NCI-H1417 (cell line): Measurements from ENCODE around the gene CLDN1.

Experiments used
- DNase-seq, 3 experiments: peaks; one replicate each; lab custom pipeline; 2025; lab: John Stamatoyannopoulos, UW

Gene CLDN1

GRCh38 chr3:190330936-190331734 lies 8.9 kb upstream of the CLDN1 start:
- no peak for DNase-seq

- DNase-seq: no peak
These were observed 4.7 kb upstream of the CLDN1 start for GRCh38 chr3:190326930-190327329.

DNA sequence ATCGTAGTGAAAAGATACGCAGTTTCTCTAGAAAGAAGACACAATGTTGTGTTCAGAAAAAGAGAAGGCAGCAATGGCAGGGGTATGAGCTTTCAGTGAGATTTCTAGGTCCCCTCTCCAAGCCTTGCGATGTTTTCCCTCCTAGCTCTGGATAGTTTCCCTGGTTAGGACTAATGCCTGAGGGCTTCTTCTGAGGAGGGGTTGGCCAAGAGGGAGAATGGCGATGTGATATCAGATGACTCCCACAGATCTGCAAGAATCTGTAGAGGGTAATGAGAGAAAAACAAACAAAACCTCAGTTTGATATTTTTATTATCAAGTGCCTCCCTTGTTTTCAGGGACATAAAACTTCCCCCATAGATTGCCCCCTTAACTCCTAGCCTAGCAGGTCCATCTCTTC lies 4.1 kb upstream of the CLDN1 start:
- no peak for DNase-seq

- peak in 2 of 3 experiments; percentile 42 to 86 for DNase-seq
These were observed 3.7 kb upstream of the CLDN1 start for GRCh38 chr3:190325923-190326322.

DNA sequence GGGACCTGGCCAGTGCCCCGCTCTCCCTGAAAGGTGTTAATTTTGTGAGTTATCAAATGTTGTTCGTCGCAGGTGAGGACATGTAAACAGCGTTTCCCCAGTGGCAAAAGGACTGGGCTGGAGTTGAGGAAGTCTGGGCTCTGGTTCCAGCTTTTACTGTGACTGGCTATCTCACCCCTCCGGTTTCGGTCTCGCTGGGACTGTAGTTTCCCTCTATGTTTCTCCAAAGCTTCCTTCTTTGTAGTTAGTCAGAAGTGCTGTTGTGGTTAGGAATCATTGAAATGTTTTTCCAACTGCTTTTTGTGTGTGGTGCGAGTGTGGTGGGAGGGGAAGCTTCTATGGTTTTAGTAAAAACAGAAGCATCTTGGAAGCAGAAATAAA lies 990 bp upstream of the CLDN1 start:
- DNase-seq: no peak

GRCh38 chr3:190322604-190323245 lies 479 bp upstream of the CLDN1 start:
- peak in 1 of 3 experiments; percentile 17 for DNase-seq

DNA sequence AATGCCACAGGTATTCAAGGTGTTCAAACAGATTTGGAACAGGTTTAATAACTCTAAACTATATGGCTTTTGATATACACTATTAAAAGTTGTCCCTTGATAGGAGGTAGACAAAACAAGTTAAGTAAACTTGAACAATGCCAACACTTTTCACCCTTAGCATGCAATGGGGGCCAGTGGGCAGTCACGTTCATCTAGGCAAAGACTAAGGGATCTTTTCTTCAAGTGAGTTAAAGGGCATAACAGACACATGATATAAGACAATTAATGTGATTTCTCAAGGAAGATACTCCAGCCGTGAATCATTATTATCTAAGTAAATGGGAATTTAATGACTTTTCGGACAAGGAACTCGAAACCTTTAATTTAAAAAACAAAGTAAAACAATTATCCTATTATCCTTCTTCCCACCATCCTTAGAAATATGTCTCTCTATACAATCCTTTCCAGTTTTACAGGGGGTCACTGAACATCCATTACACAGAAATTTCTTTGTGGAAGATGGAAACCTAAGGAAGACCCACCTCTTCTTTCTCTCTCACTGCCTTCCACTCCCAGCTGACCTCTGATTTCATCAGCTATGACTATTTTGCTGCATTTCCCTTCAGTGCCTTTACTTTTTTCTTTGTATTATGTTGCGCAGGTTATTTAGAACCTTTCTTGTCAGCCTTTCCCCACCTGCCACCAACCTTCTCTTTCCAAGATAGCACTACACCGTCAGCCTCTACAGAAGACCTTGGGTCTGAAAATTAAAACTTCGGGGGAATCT lies 1.5 kb downstream of the CLDN1 start:
- no peak for DNase-seq

DNA sequence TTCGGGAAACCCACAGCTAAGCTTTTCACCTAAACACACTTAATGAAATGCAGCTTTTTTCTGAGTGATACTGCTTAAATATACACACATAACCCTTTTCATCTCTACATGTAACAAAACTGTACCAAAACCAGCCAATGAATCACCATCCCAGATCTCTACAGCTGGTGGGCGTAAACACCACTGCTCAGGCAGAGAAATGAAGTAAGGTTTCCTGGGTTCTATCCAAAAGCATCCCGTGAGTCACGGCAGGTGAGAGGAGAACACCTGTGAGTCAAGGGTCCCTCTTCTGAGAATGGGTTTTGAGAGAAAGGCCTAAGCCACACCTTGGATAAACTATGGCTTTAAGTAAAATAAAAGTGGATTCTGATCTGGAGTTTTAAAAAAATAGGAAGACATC lies 2.6 kb downstream of the CLDN1 start:
- peak in 2 of 3 experiments; percentile 11 to 28 for DNase-seq

- DNase-seq: peak in 1 of 3 experiments; percentile 6
These were observed 3.6 kb downstream of the CLDN1 start for GRCh38 chr3:190318666-190319065.

DNA sequence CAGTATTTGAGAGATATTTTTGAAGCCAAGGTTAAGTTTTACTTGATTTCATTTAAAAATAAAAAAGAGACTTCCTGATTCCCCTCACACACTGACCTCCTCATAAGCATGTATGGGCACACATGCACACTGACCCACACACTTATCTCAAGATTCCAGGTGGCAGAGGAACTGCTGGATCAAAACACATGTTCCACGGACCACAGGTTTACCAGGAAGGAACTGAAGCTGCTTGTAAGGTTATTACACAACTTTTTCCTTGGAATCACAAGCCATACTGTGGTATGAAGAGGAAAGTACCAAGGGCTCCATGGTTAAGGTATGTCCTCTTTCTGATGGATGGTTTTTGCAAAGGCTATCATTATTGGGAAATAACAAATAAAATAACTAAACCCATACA lies 7.5 kb downstream of the CLDN1 start:
- DNase-seq: no peak

DNA sequence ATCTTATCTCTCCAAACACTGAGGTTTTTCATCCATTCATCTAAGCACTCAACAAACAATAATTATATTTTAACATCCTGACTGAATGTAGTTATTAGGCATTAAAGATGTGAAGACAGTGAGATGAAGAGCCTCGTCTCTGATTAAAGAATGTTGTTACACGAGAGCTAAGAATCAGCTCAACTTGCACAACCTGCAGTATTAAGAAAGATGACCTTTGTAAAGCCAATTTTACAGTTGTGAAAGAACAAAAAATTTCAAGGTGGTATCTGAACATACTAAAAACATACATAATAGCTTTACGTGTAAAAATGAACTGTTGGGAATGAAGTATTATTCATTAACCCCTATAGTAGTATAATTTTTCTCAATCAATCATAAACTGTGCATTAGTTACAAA lies 12.8 kb downstream of the CLDN1 start:
- no peak for DNase-seq

- DNase-seq: no peak
These were observed 14.1 kb downstream of the CLDN1 start for GRCh38 chr3:190308154-190308553.

DNA sequence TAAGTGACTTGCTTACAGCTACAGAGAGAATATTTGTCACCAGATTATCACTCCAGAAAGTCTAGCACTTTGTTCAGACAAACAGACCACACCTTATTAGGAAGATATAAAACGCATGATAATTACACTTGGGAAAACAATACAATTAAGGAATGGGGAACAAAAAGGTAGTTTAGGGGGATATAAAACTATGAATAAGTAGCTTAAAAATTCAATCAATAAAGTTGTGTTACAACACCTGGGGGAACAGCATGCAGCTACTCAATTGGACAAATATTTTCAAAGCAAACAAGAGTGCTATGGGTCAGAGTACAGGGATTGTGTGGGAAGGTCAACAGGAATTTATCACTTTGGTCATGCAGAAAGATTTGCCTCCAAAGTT lies 15.1 kb downstream of the CLDN1 start:
- DNase-seq: no peak

DNA sequence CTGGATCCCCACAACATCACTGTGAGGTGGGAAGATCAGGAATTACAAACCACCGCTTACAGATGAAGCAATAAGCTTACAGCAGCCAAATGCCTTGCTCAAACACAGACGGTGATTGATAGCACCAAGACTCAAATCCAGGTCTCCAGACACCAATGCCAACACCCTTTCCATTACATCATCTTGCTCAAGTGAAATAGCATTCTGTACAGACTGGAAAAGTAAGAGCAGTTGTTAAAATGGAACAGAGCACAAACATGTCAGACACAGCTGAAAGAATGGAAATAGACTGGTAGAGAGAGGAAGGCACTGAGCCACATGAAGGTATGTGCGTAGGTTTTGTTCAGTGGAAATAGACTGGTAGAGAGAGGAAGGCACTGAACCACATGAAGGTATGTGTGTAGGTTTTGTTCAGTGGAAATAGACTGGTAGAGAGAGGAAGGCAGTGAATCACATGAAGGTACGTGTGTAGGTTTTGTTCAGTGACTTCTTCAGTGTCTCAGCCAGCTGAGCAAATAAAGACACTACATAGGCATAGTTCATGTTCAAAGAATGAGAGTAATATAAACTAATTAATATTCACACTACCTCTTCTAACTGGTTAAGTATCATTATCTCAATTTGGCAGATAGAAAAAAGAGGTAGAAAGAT lies 15.6 kb downstream of the CLDN1 start:
- DNase-seq: peak in 2 of 3 experiments; percentile 54 to 71

GRCh38 chr3:190306026-190306425 lies 16.2 kb downstream of the CLDN1 start:
- DNase-seq: no peak

- no peak for DNase-seq
These were observed 16.8 kb downstream of the CLDN1 start for GRCh38 chr3:190305406-190305805.

GRCh38 chr3:190303884-190304283 lies 18.4 kb downstream of the CLDN1 start:
- no peak for DNase-seq

GRCh38 chr3:190302212-190302867 lies 19.9 kb downstream of the CLDN1 start:
- DNase-seq: no peak

- DNase-seq: no peak
These were observed 20.7 kb downstream of the CLDN1 start for GRCh38 chr3:190301591-190301990.

GRCh38 chr3:190299969-190300368 lies 22.3 kb downstream of the CLDN1 start:
- DNase-seq: no peak

DNA sequence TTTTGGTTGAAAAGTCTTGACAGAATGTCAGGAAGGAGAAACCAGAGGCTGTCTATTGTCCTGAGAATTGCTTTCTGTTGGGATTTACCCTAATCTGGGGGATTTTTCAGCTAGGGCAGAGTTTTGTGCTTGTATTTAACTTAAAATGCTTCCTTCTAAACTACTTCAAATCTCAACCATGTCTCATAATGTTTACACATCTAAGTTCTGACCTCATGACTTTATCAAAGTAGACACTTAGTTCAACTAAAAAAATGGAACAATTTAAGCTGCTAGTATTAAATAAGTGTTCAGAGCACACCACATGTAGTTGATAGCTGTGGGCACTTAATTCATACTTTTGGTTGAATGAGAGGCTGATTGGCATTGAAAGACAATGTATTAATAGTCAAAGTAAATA lies 28.2 kb downstream of the CLDN1 start:
- no peak for DNase-seq

- no peak for DNase-seq
These were observed 28.6 kb downstream of the CLDN1 start for GRCh38 chr3:190293621-190294020.
